Occipital lobe (tissue), 2 donors: ENCODE data around the gene GABRB1. TPM values are rescaled to one million over a fixed set of nuclear protein-coding genes. Genes with fewer than 3 reads are reported as not detected.

Experiments
- DNase-seq: peaks from one replicate; lab custom pipeline; 2025; lab: John Stamatoyannopoulos, UW
- total RNA-seq: library from RNA; depleted of rRNA; stranded (reverse); fragments of >200 nt; gene quantifications from one replicate; pipeline ENCODE4 v1.2.3, GENCODE V29; 2014

GABRB1 gene
- 158 TPM for total RNA-seq

- peak; percentile 56 for DNase-seq
Observed at GRCh38 chr4:47031011-47031678, at the start of gene GABRB1. Gene GABRB1 (plus strand): TSS chr4:47031567.

GRCh38 chr4:46984781-46985180, 46.6 kb upstream of the GABRB1 start:
- no peak for DNase-seq

- no peak for DNase-seq
Observed at GRCh38 chr4:46986922-46987638, 44.3 kb upstream of the GABRB1 start.

- peak; percentile 22 for DNase-seq
Observed at GRCh38 chr4:46992338-46992737, 39.0 kb upstream of the GABRB1 start.

GRCh38 chr4:46993075-46994006, 38.0 kb upstream of the GABRB1 start, which contains the start of gene GABRA4:
Gene GABRA4 (minus strand): TSS chr4:46993581. CDS start chr4:46993424, 157 bp downstream.
- peak; percentile 72 for DNase-seq

- DNase-seq, result no peak
Observed at GRCh38 chr4:46994007-46994405, 37.4 kb upstream of the GABRB1 start.

GRCh38 chr4:46999566-46999965, 31.8 kb upstream of the GABRB1 start:
- no peak for DNase-seq

- DNase-seq, result no peak
Observed at GRCh38 chr4:47000406-47000805, 31.0 kb upstream of the GABRB1 start.

- no peak for DNase-seq
Observed at GRCh38 chr4:47002580-47002979, 28.8 kb upstream of the GABRB1 start.

- no peak for DNase-seq
Observed at GRCh38 chr4:47010347-47010911, 20.9 kb upstream of the GABRB1 start.

GRCh38 chr4:47010912-47011446, 20.4 kb upstream of the GABRB1 start:
- DNase-seq, result no peak

- DNase-seq, result no peak
Observed at GRCh38 chr4:47012676-47013075, 18.7 kb upstream of the GABRB1 start.

GRCh38 chr4:47013373-47013772, 18.0 kb upstream of the GABRB1 start:
- DNase-seq, result no peak

GRCh38 chr4:47017081-47017480, 14.3 kb upstream of the GABRB1 start:
- no peak for DNase-seq

- no peak for DNase-seq
Observed at GRCh38 chr4:47017494-47017893, 13.9 kb upstream of the GABRB1 start.

GRCh38 chr4:47031751-47032404, 511 bp downstream of the GABRB1 start:
- DNase-seq, result no peak

- peak; percentile 68 for DNase-seq
Observed at GRCh38 chr4:47032405-47033106, 1.2 kb downstream of the GABRB1 start.

- DNase-seq, result no peak
Observed at GRCh38 chr4:47038263-47038662, 6.9 kb downstream of the GABRB1 start.

- DNase-seq, result no peak
Observed at GRCh38 chr4:47040828-47041227, 9.5 kb downstream of the GABRB1 start.

- no peak for DNase-seq
Observed at GRCh38 chr4:47043821-47044220, 12.5 kb downstream of the GABRB1 start.
